AG09309 (cell line): Measurements from ENCODE around the gene CEP43.

ENCODE experiments used
- DNase-seq: peaks from one replicate; pipeline ENCODE4 v3.0.0-alpha.2; 2010; ENCODE audit warnings: low read depth
- H3K4me3 ChIP-seq: 2 replicates; pipeline ENCODE4 v1.5.1; 2011; ENCODE audit warnings: mild to moderate bottlenecking, low read depth, low read length, moderate library complexity; ENCODE audit not compliant: control insufficient read depth
- TF ChIP-seq, protein P1 (sequence below): IDR thresholded peaks from 2 replicates; pipeline ENCODE4 v1.5.1; 2011; ENCODE audit warnings: mild to moderate bottlenecking, low read depth, low read length, inconsistent platforms; ENCODE audit not compliant: insufficient read depth, control insufficient read depth; ENCODE audit errors: missing control alignments

Gene CEP43

DNA sequence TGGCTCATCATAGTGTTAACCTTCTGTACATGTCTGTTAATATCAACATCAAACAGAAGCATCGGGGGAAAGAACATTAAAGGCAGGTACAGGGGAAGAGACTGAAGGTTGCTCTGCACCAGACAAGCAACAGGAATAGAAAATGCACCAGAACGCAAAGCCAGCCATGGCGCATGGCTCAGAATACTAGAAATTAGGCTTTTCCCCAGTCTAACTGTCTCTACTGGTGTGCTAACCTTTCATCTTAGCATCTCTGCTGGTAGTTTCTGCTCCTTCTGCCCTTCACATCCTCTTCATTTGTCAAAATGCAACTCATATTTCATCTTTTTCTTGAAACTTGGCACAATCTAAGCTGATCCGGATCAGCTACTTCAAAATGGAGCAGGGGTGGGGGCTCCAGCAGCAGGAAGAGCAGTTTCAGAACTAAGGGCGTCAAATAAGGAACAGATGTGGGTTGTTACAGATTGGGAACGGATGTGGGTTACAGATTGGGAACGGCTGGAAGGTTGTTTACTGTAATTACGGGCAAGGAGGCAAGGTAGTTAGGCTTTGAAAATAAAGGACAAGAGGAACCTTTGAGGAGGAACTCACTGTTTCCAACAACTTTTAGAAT is 29.7 kb upstream of the CEP43 start:
- H3K4me3 ChIP-seq: no peak overlapping the region
- DNase-seq: no peak
- TF ChIP-seq, protein P1, sequence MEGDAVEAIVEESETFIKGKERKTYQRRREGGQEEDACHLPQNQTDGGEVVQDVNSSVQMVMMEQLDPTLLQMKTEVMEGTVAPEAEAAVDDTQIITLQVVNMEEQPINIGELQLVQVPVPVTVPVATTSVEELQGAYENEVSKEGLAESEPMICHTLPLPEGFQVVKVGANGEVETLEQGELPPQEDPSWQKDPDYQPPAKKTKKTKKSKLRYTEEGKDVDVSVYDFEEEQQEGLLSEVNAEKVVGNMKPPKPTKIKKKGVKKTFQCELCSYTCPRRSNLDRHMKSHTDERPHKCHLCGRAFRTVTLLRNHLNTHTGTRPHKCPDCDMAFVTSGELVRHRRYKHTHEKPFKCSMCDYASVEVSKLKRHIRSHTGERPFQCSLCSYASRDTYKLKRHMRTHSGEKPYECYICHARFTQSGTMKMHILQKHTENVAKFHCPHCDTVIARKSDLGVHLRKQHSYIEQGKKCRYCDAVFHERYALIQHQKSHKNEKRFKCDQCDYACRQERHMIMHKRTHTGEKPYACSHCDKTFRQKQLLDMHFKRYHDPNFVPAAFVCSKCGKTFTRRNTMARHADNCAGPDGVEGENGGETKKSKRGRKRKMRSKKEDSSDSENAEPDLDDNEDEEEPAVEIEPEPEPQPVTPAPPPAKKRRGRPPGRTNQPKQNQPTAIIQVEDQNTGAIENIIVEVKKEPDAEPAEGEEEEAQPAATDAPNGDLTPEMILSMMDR: no peak

DNA sequence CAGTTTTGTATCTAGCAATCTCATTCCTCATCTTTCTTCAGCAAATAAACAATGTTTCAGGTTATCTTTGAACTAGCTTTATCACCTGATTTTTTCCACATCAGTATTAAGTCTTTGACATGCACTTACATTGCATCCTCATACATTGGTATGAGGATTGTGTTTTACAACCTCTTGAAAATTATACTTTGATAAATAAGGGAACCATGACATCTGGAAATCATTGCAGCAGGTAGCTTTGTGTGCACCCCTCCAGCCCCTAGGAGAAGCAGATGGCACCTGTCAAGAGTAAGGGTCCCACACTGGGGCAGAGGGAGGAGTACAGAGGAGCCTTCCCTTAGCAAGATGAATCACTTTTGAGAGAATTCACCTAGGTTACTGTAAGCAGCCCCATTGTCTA is 29.1 kb upstream of the CEP43 start:
- no peak for DNase-seq
- H3K4me3 ChIP-seq: no peak overlapping the region
- TF ChIP-seq, protein P1: no peak

DNA sequence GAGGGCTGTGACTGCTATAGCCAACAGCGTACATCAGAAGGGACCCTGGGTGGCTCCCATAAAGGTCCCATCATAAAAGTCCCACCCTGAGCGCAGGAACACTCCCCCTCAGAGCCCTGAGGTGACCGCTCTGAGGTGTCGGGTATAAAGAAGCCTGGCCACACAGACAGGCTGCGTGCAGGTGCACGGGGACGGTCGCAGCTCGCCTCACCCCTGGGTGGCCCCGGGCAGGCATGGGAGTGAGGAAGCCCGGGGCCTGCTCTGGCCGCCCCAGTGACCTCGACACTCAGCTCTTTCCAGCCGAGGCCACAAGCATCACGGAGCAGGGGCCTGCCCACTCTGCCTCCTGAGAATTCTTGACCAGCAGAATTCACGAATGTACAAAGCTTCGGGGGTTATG is 28.4 kb upstream of the CEP43 start:
- H3K4me3 ChIP-seq: no peak overlapping the region
- TF ChIP-seq, protein P1: no peak
- DNase-seq: no peak

DNA sequence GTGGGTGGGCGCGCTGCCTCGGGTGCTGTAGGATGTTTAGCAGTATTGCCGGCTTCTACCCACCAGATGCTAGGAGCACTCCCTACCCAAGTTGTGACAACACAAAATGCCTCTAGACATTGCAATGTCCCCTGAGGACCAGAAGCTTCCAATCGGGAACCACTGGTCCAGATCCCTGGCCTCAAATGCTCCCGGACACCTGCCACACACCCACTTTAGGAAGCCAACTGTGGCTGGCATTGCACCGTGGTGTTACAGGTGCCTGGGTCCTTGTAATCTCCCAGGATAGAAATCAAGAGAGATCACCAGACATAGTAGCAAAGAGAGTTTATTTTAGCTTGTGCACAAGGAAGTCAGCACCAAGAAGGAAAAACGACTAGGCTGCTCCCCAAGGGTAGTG is 27.9 kb upstream of the CEP43 start:
- DNase-seq: no peak
- H3K4me3 ChIP-seq: no peak overlapping the region
- TF ChIP-seq, protein P1: no peak

DNA sequence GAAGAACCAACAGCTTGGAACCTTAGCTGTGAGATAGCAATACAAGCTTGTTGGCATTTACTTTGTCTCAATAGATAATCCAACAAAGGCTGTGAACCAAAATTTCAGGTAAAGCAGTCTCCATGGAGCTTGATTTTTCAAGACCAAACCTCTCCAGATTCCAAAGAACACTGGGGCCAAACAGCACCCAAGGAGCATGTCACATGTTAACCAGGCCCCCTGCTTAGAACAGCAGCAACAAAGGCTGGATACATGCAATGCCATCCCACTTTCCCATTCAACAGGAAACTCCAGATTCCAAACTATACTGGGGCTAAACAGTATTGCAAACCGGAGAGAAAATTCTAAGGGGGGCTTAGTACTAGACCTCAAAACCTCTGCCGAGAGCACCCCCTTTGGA is 27.1 kb upstream of the CEP43 start:
- DNase-seq: no peak
- TF ChIP-seq, protein P1: no peak
- no peak overlapping the region for H3K4me3 ChIP-seq

DNA sequence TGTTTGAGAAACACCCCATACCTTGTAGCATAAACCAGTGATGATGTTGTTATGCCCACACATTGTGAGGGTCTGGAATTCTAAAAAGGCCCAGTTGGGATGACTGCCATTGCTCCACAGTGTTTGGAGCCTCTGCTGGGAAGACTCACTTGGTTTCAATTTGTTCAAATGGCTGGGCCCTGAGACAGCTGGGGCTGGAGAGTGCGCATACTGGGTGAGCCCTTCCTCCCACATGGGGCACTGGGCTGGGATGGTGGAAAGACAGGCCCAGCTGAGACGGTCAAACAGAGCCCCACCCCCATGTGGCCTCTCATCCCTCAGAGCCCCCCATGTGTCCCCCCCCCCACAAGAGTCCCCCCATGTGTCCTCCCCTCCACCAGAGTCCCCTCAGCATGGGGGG is 22.6 kb upstream of the CEP43 start:
- TF ChIP-seq, protein P1: no peak
- no peak for DNase-seq
- no peak overlapping the region for H3K4me3 ChIP-seq
